Stimulated activated naive CD8-positive, alpha-beta T cell treated with anti-CD3 and anti-CD28 coated beads, Interleukin-15, amount 100 ng/mL, for 72 hours (primary cell): ENCODE measurements around the gene SDCCAG8.

Source experiments
- ATAC-seq: fragments of 150-1000 bp; cut with Tn5 transposase; 2 replicates; pipeline ENCODE4 v1.10.0; 2021; ENCODE audit warnings: mild to moderate bottlenecking, moderate library complexity
- DNase-seq, 2 donors: peaks; one replicate each; pipeline ENCODE4 v3.0.0; 2021 to 2022
- H3K27ac Mint-ChIP-seq, 2 donors: one replicate each; pipeline ENCODE4 v1.8.0; 2022; ENCODE audit warnings: mild to moderate bottlenecking in 2 of 2, mixed read lengths in 2 of 2, moderate library complexity in 2 of 2
- H3K27me3 Mint-ChIP-seq: one replicate; pipeline ENCODE4 v1.8.0; 2022; ENCODE audit warnings: mixed read lengths
- H3K4me1 Mint-ChIP-seq: one replicate; pipeline ENCODE4 v1.8.0; 2022; ENCODE audit warnings: mild to moderate bottlenecking, mixed read lengths
- H3K4me3 Mint-ChIP-seq, 2 donors: one replicate each; pipeline ENCODE4 v1.8.0; 2022; ENCODE audit warnings: mild to moderate bottlenecking in 2 of 2, mixed read lengths in 2 of 2, moderate library complexity in 1 of 2
- H3K9me3 Mint-ChIP-seq, 2 donors: one replicate each; pipeline ENCODE4 v1.8.0; 2022; ENCODE audit warnings: mixed read lengths in 2 of 2

The SDCCAG8 gene

DNA sequence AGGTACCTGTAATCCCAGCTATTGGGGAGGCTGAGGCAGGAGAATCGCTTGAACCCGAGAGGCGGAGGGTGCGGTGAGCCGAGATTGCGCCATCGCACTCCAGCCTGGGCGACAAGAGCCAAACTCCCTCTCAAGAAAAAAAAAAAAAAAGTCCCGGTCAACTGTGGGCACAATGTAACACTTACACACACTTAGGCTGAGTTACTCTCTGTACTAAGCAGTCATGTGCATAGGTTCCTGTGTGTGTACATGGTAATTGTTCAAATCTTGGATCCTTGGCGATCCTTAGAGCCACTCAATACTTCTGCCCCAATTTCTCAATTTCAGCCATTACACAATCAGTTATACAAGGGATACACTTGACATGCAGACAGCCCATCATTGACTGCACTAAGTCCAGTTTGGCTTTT, 11.6 kb downstream of the SDCCAG8 start:
- DNase-seq: no peak
- H3K4me1 Mint-ChIP-seq: peaks cover 21% of the 10 kb centered on the region
- no peak overlapping the region for H3K27ac Mint-ChIP-seq
- ATAC-seq: no peak
- no peaks in the 10 kb centered on the region for H3K27me3 Mint-ChIP-seq
- H3K9me3 Mint-ChIP-seq: no peaks in the 10 kb centered on the region
- H3K4me3 Mint-ChIP-seq: no peak overlapping the region

DNA sequence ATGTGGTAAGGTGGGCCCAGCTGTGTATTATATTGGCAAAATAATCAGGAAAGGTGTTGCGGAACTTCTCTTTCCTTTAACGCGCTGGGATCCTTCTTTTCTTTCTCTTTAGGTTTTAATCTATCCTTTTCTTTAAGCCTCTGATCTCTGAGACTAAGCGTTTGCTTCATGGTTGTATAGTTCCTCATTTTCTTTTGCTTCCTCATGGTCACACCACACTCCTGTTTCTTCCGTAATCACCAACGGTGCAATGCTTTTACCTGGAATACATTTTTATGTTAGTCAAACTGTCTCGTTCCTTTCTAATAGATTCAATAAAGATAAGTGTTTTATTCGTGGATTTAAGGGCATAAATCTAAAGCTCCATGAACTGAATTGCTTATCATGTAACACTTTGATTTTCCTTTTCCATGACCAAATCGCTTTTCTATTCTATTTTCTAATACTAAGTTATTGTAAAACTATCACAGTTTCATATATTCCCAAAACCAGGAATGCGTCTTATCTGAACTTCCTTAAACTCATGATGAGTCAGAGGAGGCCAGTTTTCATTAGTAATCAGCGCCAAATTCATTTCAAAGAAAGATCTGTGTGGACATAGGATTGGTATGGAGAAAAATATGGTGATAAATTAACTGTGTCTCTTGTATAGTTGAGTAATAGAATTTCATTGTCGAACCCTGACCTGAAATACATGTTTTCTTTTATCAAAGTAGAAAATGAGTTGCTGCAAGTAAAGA, 12.2 kb downstream of the SDCCAG8 start:
- no peak overlapping the region for H3K27ac Mint-ChIP-seq
- no peaks in the 10 kb centered on the region for H3K27me3 Mint-ChIP-seq
- H3K9me3 Mint-ChIP-seq: no peaks in the 10 kb centered on the region
- ATAC-seq (no peak), DNase-seq (no peak)
- H3K4me1 Mint-ChIP-seq: peaks cover 16% of the 10 kb centered on the region
- H3K4me3 Mint-ChIP-seq: no peak overlapping the region

DNA sequence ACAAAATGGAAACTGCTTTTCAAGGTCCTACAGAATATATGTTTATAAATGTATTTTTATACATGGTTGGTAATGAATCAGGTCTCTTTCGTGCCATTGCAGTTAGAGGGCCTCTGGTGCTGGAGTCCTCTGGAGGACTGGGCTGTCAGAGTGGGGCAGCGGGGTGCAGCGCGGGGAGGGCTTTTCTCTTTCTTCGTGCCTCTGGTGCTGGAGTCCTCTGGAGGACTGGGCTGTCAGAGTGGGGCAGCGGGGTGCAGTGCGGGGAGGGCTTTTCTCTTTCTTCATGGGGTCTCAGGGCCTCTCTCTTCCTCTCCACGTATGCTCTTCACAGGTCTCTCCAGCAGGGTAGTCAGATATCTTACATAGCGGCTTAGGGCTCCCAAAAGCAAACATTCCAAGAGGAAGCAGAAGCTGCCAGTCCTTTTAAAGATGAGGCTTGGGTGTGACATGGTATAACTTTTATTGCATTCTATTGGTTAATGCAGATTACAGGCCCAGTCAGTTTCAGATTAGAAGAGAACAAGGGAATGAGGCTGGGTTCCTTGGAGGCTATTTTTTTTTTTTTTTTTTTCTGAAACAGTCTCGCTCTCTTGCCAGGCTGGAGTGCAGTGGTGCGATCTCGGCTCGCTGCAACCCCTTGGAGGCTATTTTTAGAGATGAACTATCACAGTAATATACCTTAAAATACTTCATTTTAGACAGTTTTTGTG, 13.1 kb downstream of the SDCCAG8 start:
- H3K27ac Mint-ChIP-seq: no peak overlapping the region
- H3K4me1 Mint-ChIP-seq: peaks cover 15% of the 10 kb centered on the region
- ATAC-seq (no peak), DNase-seq (no peak)
- no peaks in the 10 kb centered on the region for H3K27me3 Mint-ChIP-seq
- no peaks in the 10 kb centered on the region for H3K9me3 Mint-ChIP-seq
- H3K4me3 Mint-ChIP-seq: no peak overlapping the region

DNA sequence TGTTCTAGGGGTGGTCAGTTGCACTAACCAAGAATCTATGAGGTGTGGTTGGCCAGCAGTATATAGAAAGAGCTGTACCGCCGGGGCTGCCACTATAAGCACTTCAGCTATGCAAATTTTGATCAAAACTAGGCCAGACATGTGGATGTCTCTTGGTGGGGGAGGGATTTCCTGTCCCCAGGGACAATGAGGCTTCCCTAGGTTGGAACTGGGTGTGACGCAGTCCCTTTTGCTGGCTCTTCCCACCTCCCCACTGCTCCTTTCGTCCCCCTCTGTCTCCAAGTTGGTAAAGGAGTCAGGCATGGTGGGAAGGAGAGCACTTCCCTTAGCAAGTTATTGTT, 13.6 kb downstream of the SDCCAG8 start:
- no peaks in the 10 kb centered on the region for H3K27me3 Mint-ChIP-seq
- H3K4me3 Mint-ChIP-seq: no peak overlapping the region
- H3K9me3 Mint-ChIP-seq: no peaks in the 10 kb centered on the region
- peaks cover 13% of the 10 kb centered on the region for H3K4me1 Mint-ChIP-seq
- ATAC-seq: no peak
- no peak overlapping the region for H3K27ac Mint-ChIP-seq
- no peak for DNase-seq

DNA sequence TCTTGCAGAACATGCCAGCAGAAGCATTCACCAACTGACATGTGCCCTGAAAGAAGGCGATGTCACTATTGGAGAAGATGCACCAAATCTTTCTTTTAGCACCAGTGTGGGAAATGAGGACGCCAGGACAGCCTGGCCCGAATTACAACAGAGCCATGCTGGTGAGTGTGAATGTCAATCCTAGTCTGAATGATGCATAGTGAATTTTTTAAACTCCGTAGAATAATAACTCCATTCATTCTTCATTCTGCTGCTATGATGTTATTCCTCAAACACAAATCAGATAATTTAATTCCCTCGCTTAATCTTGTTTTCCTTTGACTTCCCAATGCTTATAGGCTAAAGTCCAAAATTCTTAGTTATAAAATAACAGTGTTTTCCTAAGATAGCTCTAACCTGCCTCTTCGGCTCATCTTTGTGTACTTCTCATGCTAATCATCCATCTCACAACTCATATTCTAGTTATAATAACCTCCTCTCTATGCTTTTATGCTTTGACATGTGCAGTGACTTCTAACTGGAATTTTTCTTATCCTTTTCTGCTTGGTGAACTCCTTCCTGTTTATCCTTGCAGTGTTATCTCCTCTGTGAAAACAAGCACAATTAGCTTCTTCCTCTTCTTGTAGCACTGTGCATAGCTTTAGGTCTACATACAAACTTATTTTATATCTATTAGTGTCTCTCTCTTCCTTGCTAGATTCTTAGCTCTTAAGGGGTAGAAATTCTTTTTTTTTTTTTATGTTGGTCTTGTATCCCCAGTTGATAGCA, 14.4 kb downstream of the SDCCAG8 start:
- Mint-ChIP-seq H3K9me3 (peaks cover 0 to 3% of the 10 kb centered on the region in 2 donors), H3K4me3 (no peak overlapping the region), H3K27me3 (no peaks in the 10 kb centered on the region), H3K4me1 (peaks cover 7% of the 10 kb centered on the region), H3K27ac (no peak overlapping the region)
- DNase-seq (no peak), ATAC-seq (no peak)

DNA sequence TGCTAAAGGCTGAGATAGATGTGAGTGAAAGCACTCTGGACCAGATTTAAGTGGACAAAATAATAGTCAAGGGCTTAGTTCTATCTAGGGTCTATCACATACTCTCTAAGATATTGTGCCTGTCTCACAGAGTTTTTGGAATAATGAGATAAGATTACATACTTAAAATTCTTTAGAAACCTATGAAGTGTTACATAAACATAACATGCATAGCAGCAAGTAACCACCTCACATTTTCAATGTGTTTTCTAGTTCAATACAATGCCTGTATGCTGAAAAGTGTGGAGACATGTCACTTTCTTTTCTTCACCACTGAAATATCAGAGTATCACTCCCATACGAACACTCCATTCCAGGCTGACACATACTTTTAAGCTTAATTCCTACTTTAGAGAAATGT, 16.2 kb downstream of the SDCCAG8 start:
- no peak overlapping the region for H3K27ac Mint-ChIP-seq
- H3K27me3 Mint-ChIP-seq: no peaks in the 10 kb centered on the region
- no peak overlapping the region for H3K4me3 Mint-ChIP-seq
- ATAC-seq: no peak
- H3K4me1 Mint-ChIP-seq: peaks cover 7% of the 10 kb centered on the region
- no peak for DNase-seq
- peaks cover 0 to 5% of the 10 kb centered on the region in 2 donors for H3K9me3 Mint-ChIP-seq

DNA sequence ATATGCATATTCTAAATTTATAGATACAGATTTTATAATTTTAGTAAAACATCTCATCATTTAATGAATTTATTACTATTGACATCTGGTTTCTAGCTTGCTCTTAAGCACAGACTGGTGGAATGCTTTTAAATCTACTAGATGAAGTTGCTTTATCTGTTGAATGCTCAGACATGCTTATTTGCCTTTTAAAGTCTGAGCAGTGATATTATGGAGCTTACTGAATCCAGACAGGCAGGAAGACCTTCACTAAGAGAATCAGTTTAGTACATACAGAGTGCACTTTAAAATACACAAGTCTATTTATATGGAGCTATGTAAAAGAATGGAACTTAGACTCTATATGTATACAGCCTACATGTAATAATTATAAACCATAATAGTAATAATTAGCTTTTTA, 16.6 kb downstream of the SDCCAG8 start:
- Mint-ChIP-seq H3K4me3 (no peak overlapping the region), H3K27me3 (no peaks in the 10 kb centered on the region), H3K27ac (no peak overlapping the region), H3K4me1 (peaks cover 7% of the 10 kb centered on the region), H3K9me3 (peaks cover 0 to 5% of the 10 kb centered on the region in 2 donors)
- DNase-seq (no peak), ATAC-seq (no peak)

DNA sequence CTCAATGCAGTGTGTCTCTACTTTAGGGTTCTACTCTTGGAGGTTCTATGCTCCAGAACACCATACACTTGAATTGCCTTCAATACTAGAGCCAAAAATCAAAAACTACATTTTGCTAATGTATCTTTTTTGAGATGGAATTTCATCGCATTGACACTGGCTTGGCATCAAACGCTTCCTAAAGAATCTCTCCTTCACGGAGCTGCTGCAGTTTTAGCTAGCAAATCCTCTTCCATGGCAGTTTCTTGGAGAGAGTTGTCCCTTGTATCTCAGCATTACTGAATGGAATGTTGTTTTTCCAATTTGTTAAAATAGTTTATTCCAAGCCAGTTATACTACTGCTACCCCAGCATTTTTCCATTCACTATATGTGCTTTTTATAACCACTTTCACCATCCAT, 17.7 kb downstream of the SDCCAG8 start:
- Mint-ChIP-seq H3K27me3 (no peaks in the 10 kb centered on the region), H3K4me1 (peaks cover 7% of the 10 kb centered on the region), H3K4me3 (no peak overlapping the region), H3K9me3 (peaks cover 0 to 5% of the 10 kb centered on the region in 2 donors), H3K27ac (no peak overlapping the region)
- no peak for ATAC-seq
- no peak for DNase-seq

DNA sequence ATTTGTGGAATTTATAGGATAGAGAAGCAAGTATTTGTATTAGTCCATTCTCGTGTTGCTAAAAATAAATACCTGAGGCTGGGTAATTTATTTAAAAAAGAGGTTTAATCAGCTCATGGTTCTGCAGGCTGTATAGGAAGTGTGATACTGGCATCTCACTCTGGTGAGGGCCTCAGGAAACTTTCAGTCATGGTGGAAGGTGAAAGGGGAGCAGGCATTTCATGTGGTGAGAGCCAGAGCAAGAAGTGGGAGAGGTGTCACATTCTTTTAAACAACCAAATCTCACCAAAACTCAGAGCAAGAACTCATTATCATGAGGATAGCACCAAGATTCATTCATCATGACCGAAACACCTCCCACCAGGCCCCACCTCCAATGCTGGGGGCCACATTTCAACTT, 18.1 kb downstream of the SDCCAG8 start:
- ATAC-seq: peak; percentile 49
- Mint-ChIP-seq H3K9me3 (peaks cover 0 to 5% of the 10 kb centered on the region in 2 donors), H3K4me1 (peaks cover 7% of the 10 kb centered on the region)

DNA sequence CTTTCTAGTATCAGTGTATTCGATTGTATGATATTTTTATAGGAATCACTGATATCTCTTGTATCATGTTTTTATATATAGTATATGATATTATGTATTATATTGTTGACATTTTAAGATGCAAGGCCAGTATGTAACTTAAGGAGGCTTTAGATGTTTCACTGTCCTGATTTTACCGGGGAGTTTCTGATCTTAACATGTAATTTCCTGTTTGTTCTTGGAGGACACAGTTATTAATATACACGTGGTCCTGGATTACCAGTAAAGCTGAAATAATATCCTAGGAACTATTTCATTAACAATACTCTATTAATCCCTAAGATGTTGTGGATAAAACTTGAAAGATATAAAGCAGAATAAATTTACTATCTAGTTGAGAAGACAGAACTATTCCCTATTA, 19.5 kb downstream of the SDCCAG8 start:
- ATAC-seq (no peak), DNase-seq (no peak)
- Mint-ChIP-seq H3K9me3 (peaks cover 0 to 5% of the 10 kb centered on the region in 2 donors), H3K27me3 (no peaks in the 10 kb centered on the region), H3K27ac (no peak overlapping the region), H3K4me1 (peaks cover 7% of the 10 kb centered on the region), H3K4me3 (no peak overlapping the region)

More for the DNA sequence above, 18.1 kb downstream of the SDCCAG8 start:
- no peak overlapping the region for H3K27ac Mint-ChIP-seq
- no peak overlapping the region for H3K4me3 Mint-ChIP-seq
- DNase-seq: no peak
- H3K27me3 Mint-ChIP-seq: no peaks in the 10 kb centered on the region

DNA sequence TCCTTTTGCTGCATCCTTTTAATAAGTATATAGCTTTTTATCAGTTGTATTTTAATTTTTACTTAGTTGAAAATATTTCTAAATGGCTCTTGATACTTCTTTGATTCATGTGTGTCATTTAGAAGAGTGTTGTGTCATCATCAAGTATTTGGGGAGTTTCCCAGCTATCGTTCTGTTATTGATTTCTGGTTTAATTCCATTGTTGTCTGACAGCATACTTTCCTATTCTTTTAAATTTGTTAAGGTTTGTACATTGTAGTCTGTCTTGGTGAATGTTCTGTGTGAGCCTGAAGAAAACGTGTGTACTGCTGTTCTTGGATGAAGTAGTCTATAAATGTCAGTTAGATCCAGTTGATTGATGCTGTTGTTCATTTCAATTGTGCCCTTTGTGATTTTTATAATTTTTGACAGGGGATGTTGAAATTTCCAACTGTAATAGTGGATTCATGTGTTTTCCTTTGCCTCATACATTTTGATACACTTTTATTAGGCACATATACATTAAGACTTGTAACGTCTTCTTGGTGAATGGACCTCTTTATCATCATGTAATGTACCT, 24.8 kb downstream of the SDCCAG8 start:
- ATAC-seq: no peak
- H3K27ac Mint-ChIP-seq: peak overlapping the region in 1 of 2 donors; percentile 86
- H3K4me1 Mint-ChIP-seq: peaks cover 15% of the 10 kb centered on the region
- peaks cover 0 to 4% of the 10 kb centered on the region in 2 donors for H3K9me3 Mint-ChIP-seq
- no peak for DNase-seq
- peak overlapping the region in 1 of 2 donors; percentile 33 for H3K4me3 Mint-ChIP-seq
- H3K27me3 Mint-ChIP-seq: no peaks in the 10 kb centered on the region

DNA sequence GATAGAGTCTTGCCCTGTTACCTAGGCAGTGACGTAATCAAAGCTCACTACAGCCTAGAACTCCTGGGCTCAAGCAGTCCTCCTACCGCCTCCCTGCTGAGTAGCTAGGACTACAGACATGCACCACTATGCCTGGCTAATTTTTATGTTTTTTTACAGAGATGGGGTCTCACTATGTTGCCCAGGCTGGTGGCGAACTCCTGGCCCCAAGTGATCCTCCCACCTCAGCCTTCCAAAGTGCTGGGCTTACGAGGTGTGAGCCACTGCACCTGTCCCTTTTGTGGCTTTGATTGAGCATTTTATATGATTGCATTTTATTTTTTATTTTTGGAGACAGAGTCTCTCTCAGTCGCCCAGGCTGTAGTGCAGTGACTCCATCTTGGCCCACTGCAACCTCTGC, 25.8 kb downstream of the SDCCAG8 start:
- Mint-ChIP-seq H3K4me1 (peaks cover 25% of the 10 kb centered on the region), H3K27me3 (no peaks in the 10 kb centered on the region), H3K9me3 (peaks cover 0 to 4% of the 10 kb centered on the region in 2 donors), H3K4me3 (no peak overlapping the region), H3K27ac (peak overlapping the region in 1 of 2 donors; percentile 21)
- ATAC-seq (no peak), DNase-seq (no peak)

DNA sequence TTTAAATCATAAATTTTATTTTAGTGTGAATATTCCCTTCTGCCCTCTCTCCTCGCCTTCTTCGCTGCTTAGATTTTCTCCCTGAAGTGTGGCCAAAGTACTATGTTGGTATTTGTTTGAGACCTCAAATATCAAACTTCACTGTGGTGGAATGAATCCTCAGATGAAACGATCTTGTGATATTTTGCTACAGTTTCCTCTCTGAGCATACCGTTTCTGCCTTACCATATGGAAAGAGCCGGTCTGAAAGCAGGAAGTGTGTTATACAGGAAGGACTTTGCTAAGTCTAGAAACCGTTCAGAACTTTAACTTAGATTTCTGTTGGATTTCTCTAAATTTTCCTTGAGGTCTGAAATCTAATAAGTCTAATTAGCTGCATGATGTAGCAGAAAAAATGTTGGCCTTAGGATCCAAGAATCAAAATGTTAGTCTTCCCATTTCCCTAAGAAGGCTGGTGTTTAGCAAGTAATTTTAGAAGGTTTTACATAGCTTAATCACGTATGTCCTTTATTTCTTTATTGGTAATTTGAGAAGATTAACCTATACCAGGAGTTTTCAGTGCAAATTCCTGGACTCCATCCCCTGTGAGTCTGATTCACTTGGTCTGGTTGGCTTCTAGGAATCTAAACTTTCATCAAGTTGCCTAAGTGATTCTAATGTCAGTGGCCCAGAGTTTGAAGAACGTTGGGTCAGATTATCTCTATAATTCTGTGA, 30.7 kb downstream of the SDCCAG8 start:
- ATAC-seq (no peak), DNase-seq (no peak)
- Mint-ChIP-seq H3K9me3 (peaks cover 0 to 4% of the 10 kb centered on the region in 2 donors), H3K27ac (no peak overlapping the region), H3K4me3 (peak overlapping the region in 1 of 2 donors; percentile 26), H3K4me1 (peaks cover 30% of the 10 kb centered on the region), H3K27me3 (no peaks in the 10 kb centered on the region)

DNA sequence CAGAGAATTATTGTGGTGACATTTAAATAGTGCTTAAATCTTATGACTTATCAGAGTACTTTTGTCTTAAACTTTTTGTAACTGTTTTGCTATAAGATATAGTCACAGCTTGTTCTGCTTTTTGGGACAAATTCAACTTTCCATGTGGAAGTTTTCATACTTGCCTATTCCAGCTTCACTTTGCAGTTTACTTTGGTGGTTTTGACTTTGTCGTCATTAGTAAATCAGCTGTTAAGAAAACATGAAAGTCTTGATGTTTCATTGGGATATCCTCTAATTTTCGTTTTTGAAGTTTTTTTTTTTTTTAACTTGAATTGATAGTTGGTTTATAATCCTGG, 31.3 kb downstream of the SDCCAG8 start:
- H3K27ac Mint-ChIP-seq: peak overlapping the region in 1 of 2 donors; percentile 28
- DNase-seq (no peak), ATAC-seq (no peak)
- no peaks in the 10 kb centered on the region for H3K27me3 Mint-ChIP-seq
- peaks cover 30% of the 10 kb centered on the region for H3K4me1 Mint-ChIP-seq
- peaks cover 0 to 4% of the 10 kb centered on the region in 2 donors for H3K9me3 Mint-ChIP-seq
- no peak overlapping the region for H3K4me3 Mint-ChIP-seq

DNA sequence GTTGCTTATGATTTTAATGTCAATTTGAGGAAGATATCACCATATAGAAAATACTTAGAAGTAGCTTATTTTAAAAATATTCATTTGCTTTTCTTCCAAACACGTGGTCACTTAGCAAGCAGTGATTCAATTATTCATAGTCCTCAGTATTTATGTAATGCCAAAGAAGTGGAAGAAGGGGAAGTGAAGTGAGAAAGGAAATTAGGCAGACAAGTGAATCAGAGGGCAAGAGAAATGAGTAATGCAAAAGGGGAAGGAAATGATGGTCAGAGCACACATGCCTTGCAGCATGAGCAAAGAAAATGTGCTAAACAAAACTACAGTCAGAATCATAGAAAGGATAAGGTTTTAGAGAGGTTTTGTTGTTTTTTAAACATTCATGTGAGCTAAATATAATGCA, 31.8 kb downstream of the SDCCAG8 start:
- ATAC-seq (peak; percentile 91), DNase-seq (no peak)
- Mint-ChIP-seq H3K27me3 (no peaks in the 10 kb centered on the region), H3K9me3 (peaks cover 0 to 4% of the 10 kb centered on the region in 2 donors), H3K4me1 (peaks cover 30% of the 10 kb centered on the region), H3K27ac (peak overlapping the region; percentile 28 to 40), H3K4me3 (peak overlapping the region in 1 of 2 donors; percentile 3)
